ENCODE data around the gene RBM39.

Gene RBM39

GRCh38 chr20:35665949-35666288 is 76.1 kb downstream of the RBM39 start:
- DNase-seq: no peak

GRCh38 chr20:35664466-35665206 is 77.4 kb downstream of the RBM39 start, which contains the start of the genes CPNE1 and RBM12:
Gene CPNE1 (minus strand): TSS chr20:35664900. CDS start chr20:35632923, 31,977 bp downstream.
Gene RBM12 (minus strand): TSS chr20:35664900. CDS start chr20:35655322, 9,578 bp downstream.
- DNase-seq: peak; percentile 89

GRCh38 chr20:35663516-35664465 is 78.3 kb downstream of the RBM39 start:
- peak; percentile 64 for DNase-seq

- DNase-seq: no peak
Observed at GRCh38 chr20:35662551-35662950, 79.5 kb downstream of the RBM39 start.

GRCh38 chr20:35661908-35662307 is 80.2 kb downstream of the RBM39 start:
- DNase-seq: no peak

GRCh38 chr20:35661053-35661452 is 81.0 kb downstream of the RBM39 start:
- no peak for DNase-seq

- no peak for DNase-seq
Observed at GRCh38 chr20:35660122-35660937, 81.7 kb downstream of the RBM39 start.

- DNase-seq: no peak
Observed at GRCh38 chr20:35657271-35657670, 84.8 kb downstream of the RBM39 start.

- no peak for DNase-seq
Observed at GRCh38 chr20:35654415-35654814, 87.6 kb downstream of the RBM39 start.

GRCh38 chr20:35653893-35654292 is 88.2 kb downstream of the RBM39 start:
- no peak for DNase-seq

Measured in DMS79 treated with DMSO at 0.1 percent for 48 hours (cell line).